Esophagus squamous epithelium (tissue), 4 donors: ENCODE measurements around the gene TRIP13.

Experiments used
- CTCF ChIP-seq, 6 experiments: fragments of 450-650 bp in 4 of 6; fragments of 200-600 bp in 2 of 6; sonication (generic) in 2 of 6; IDR thresholded peaks; one replicate each; pipeline ENCODE4 v1.5.1; 2016 to 2019; ENCODE audit warnings: antibody characterized with exemption in 6 of 6, mild to moderate bottlenecking in 4 of 6, moderate library complexity in 4 of 6
- POLR2A ChIP-seq, 4 donors: fragments of 450-650 bp; IDR thresholded peaks; one replicate each; pipeline ENCODE4 v1.6.1; 2017; ENCODE audit warnings: antibody characterized with exemption in 4 of 4, mild to moderate bottlenecking in 4 of 4, moderate library complexity in 3 of 4

GRCh38 chr5:893137-893506, 438 bp downstream of the TRIP13 start:
- TF ChIP-seq CTCF (IDR thresholded peaks at IDR 0.05), result no peak
- TF ChIP-seq POLR2A (IDR thresholded peaks at IDR 0.05), result no peak
